Panc1 (cell line): ENCODE results near the gene DOCK3. TPM values are rescaled to one million over a fixed set of nuclear protein-coding genes. Genes with fewer than 3 reads are reported as not detected.

Experiments used
- ATAC-seq: fragments of 200-7000 bp; cut with Tn5 transposase; 2 replicates; pipeline ENCODE4 v1.9.1; 2020; ENCODE audit warnings: mild to moderate bottlenecking, moderate library complexity
- BruUV-seq: library from RNA; stranded (reverse); fragments of 400-500 nt; replicated peaks from 2 replicates; lab custom pipeline; 2021; lab: Mats Ljungman, UMichigan
- CTCF ChIA-PET: fragments of 300-600 bp; sonication (Branson Sonifier 250); formaldehyde crosslinking; loops from one replicate; lab custom pipeline; 2022; ENCODE audit warnings: antibody characterized with exemption; lab: Charles Lee
- POLR2A ChIA-PET: fragments of 300-600 bp; sonication (Branson Sonifier 250); formaldehyde crosslinking; loops from one replicate; lab custom pipeline; 2022; ENCODE audit warnings: antibody characterized with exemption; lab: Charles Lee
- DNase-seq: peaks from one replicate; pipeline ENCODE4 v3.0.0-alpha.2; 2010; ENCODE audit warnings: low read depth, low spot score
- H3K27ac ChIP-seq: 2 replicates; pipeline ENCODE4 v1.5.1; 2011; ENCODE audit warnings: mild to moderate bottlenecking, low read length, inconsistent platforms
- H3K27me3 ChIP-seq: fragments of 200-500 bp; sonication (Bioruptor generic); 2 replicates; pipeline ENCODE4 v1.6.0; 2014; ENCODE audit warnings: low read length, inconsistent platforms; ENCODE audit not compliant: control insufficient read depth, insufficient read depth
- H3K36me3 ChIP-seq: fragments of 200-500 bp; sonication (Bioruptor generic); 2 replicates; pipeline ENCODE4 v1.5.1; 2014; ENCODE audit warnings: inconsistent platforms, mild to moderate bottlenecking, low read length, moderate library complexity; ENCODE audit not compliant: control insufficient read depth, insufficient read depth
- H3K4me1 ChIP-seq: 2 replicates; pipeline ENCODE4 v1.5.1; 2011; ENCODE audit warnings: inconsistent platforms, mild to moderate bottlenecking, low read length, moderate library complexity; ENCODE audit not compliant: control insufficient read depth, insufficient read depth
- H3K4me3 ChIP-seq, 2 experiments: 2 replicates each; pipeline ENCODE4 v1.5.1; 2011 to 2012; ENCODE audit warnings: low read depth in 2 of 2, low read length in 2 of 2, mild to moderate bottlenecking in 2 of 2, inconsistent platforms in 1 of 2, moderate library complexity in 1 of 2
- H3K9me3 ChIP-seq: fragments of 200-500 bp; sonication (Bioruptor generic); 2 replicates; pipeline ENCODE4 v1.5.1; 2014; ENCODE audit warnings: low read depth, mild to moderate bottlenecking, inconsistent platforms, low read length, moderate library complexity; ENCODE audit not compliant: control insufficient read depth, insufficient read depth
- POLR2AphosphoS5 ChIP-seq: IDR thresholded peaks from 2 replicates; pipeline ENCODE4 v1.6.1; 2012; ENCODE audit warnings: mild to moderate bottlenecking, low read depth, low read length, moderate library complexity
- REST ChIP-seq, 2 experiments: IDR thresholded peaks; 2 replicates each; pipeline ENCODE4 v1.6.1; 2011 to 2012; ENCODE audit warnings: low read depth in 2 of 2, control low read depth in 1 of 2, low read length in 1 of 2, mild to moderate bottlenecking in 1 of 2, moderate library complexity in 1 of 2; ENCODE audit not compliant: insufficient read depth in 1 of 2
- SIN3A ChIP-seq: IDR thresholded peaks from 2 replicates; pipeline ENCODE4 v1.6.1; 2012; ENCODE audit warnings: low read depth, mild to moderate bottlenecking, low read length, moderate library complexity, borderline replicate concordance; ENCODE audit not compliant: insufficient read depth
- TCF7L2 ChIP-seq: IDR thresholded peaks from 2 replicates; pipeline ENCODE4 v1.6.1; 2011; ENCODE audit warnings: mild to moderate bottlenecking, low read depth, low read length, inconsistent platforms
- in situ Hi-C: cut with HindIII; loops from 2 replicates; pipeline ENCODE4 v1.10.0; 2016; ENCODE audit warnings: low sequenced_read_pairs, low pct_unique_long_range_greater_than_20kb
- intact Hi-C: fragments of 100-400 bp; cut with micrococcal nuclease; formaldehyde crosslinking; loops from one replicate; pipeline ENCODE4 v1.10.0; 2022; ENCODE audit not compliant: unreplicated experiment
- total RNA-seq: library from RNA; stranded (reverse); gene quantifications from one replicate; pipeline ENCODE4 v1.2.1, GENCODE V29; 2021; ENCODE audit not compliant: unreplicated experiment
- TF ChIP-seq, protein P1 (sequence below): fragments of 450-650 bp; IDR thresholded peaks from 2 replicates; pipeline ENCODE4 v1.5.1; 2017; ENCODE audit warnings: mild to moderate bottlenecking

Gene DOCK3
- total RNA-seq, 1 experiment from 2014 or later: 0.21 TPM

- no TSS peak for BruUV-seq
- ATAC-seq (no peak), DNase-seq (no peak)
- intact Hi-C loops (no loop called here), in situ Hi-C loops (no loop called here)
- Histone ChIP-seq H3K9me3 (no peaks in the 10 kb centered on the region), H3K27me3 (no peaks in the 10 kb centered on the region), H3K4me3 (no peak overlapping the region), H3K36me3 (no peaks in the 10 kb centered on the region), H3K27ac (no peak overlapping the region), H3K4me1 (no peaks in the 10 kb centered on the region)
- TF ChIP-seq SIN3A (no peak), TCF7L2 (no peak), POLR2AphosphoS5 (no peak), REST (IDR thresholded peaks at IDR 0.05; ENCODE audit: insufficient read depth in 1 of 2, low read depth in 2 of 2, low read length in 1 of 2) (no peak)
- TF ChIP-seq, protein P1, sequence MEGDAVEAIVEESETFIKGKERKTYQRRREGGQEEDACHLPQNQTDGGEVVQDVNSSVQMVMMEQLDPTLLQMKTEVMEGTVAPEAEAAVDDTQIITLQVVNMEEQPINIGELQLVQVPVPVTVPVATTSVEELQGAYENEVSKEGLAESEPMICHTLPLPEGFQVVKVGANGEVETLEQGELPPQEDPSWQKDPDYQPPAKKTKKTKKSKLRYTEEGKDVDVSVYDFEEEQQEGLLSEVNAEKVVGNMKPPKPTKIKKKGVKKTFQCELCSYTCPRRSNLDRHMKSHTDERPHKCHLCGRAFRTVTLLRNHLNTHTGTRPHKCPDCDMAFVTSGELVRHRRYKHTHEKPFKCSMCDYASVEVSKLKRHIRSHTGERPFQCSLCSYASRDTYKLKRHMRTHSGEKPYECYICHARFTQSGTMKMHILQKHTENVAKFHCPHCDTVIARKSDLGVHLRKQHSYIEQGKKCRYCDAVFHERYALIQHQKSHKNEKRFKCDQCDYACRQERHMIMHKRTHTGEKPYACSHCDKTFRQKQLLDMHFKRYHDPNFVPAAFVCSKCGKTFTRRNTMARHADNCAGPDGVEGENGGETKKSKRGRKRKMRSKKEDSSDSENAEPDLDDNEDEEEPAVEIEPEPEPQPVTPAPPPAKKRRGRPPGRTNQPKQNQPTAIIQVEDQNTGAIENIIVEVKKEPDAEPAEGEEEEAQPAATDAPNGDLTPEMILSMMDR: no peak
- POLR2A ChIA-PET: no interaction called here
- CTCF ChIA-PET: interaction anchor here (1.4 kb wide), 1 partner anchor 32 kb away, joined by 3 read pairs; no protein-coding TSS in a partner anchor
Measured at GRCh38 chr3:50648313-50648712, 26.4 kb upstream of the DOCK3 start.

- no peak for ATAC-seq
- no peaks in the 10 kb centered on the region for H3K27me3 ChIP-seq
- CTCF ChIA-PET: interaction anchor here (1.4 kb wide), 1 partner anchor 33 kb away, joined by 3 read pairs; no protein-coding TSS in a partner anchor
Measured at GRCh38 chr3:50648944-50649343, 25.8 kb upstream of the DOCK3 start.

More at GRCh38 chr3:50648944-50649343, 25.8 kb upstream of the DOCK3 start:
- Histone ChIP-seq H3K9me3 (no peaks in the 10 kb centered on the region), H3K4me1 (no peaks in the 10 kb centered on the region), H3K27ac (no peak overlapping the region), H3K36me3 (no peaks in the 10 kb centered on the region), H3K4me3 (no peak overlapping the region)
- TF ChIP-seq POLR2AphosphoS5: no peak
- no peak for TF ChIP-seq SIN3A
- TF ChIP-seq REST (IDR thresholded peaks at IDR 0.05; ENCODE audit: insufficient read depth in 1 of 2, low read depth in 2 of 2, low read length in 1 of 2): no peak
- TF ChIP-seq TCF7L2: no peak
- TF ChIP-seq, protein P1: no peak
- DNase-seq: no peak
- no TSS peak for BruUV-seq
- intact Hi-C loops: no loop called here
- POLR2A ChIA-PET: no interaction called here
- in situ Hi-C loops: no loop called here
